Measurements from ENCODE around the gene HEATR5A.

HEATR5A gene

GRCh38 chr14:31360919-31361662, 59.3 kb downstream of the HEATR5A start:
- no peak for DNase-seq (ENCODE audit: low read depth)
- no peak overlapping the region for H3K4me3 ChIP-seq (ENCODE audit: low read depth, low read length)
- TF ChIP-seq CTCF (IDR thresholded peaks at IDR 0.05; ENCODE audit: insufficient read depth, low read depth, low read length, missing control alignments) = no peak

- no peak overlapping the region for H3K4me3 ChIP-seq (ENCODE audit: low read depth, low read length)
- no peak for TF ChIP-seq CTCF (IDR thresholded peaks at IDR 0.05; ENCODE audit: insufficient read depth, low read depth, low read length, missing control alignments)
- DNase-seq (ENCODE audit: low read depth) = no peak
Observed at GRCh38 chr14:31357279-31357678, 63.1 kb downstream of the HEATR5A start.

- no peak for DNase-seq (ENCODE audit: low read depth)
- H3K4me3 ChIP-seq (ENCODE audit: low read depth, low read length) = no peak overlapping the region
- no peak for TF ChIP-seq CTCF (IDR thresholded peaks at IDR 0.05; ENCODE audit: insufficient read depth, low read depth, low read length, missing control alignments)
Observed at GRCh38 chr14:31346097-31346496, 74.3 kb downstream of the HEATR5A start.

GRCh38 chr14:31341280-31341679, 79.1 kb downstream of the HEATR5A start:
- no peak for DNase-seq (ENCODE audit: low read depth)

GRCh38 chr14:31340297-31341063, 79.9 kb downstream of the HEATR5A start:
- DNase-seq (ENCODE audit: low read depth) = no peak
- no peak overlapping the region for H3K4me3 ChIP-seq (ENCODE audit: low read depth, low read length)
- TF ChIP-seq CTCF (IDR thresholded peaks at IDR 0.05; ENCODE audit: insufficient read depth, low read depth, low read length, missing control alignments) = no peak

More at GRCh38 chr14:31341280-31341679, 79.1 kb downstream of the HEATR5A start:
- no peak for TF ChIP-seq CTCF (IDR thresholded peaks at IDR 0.05; ENCODE audit: insufficient read depth, low read depth, low read length, missing control alignments)
- H3K4me3 ChIP-seq (ENCODE audit: low read depth, low read length) = no peak overlapping the region

- no peak overlapping the region for H3K4me3 ChIP-seq (ENCODE audit: low read depth, low read length)
- no peak for DNase-seq (ENCODE audit: low read depth)
- no peak for TF ChIP-seq CTCF (IDR thresholded peaks at IDR 0.05; ENCODE audit: insufficient read depth, low read depth, low read length, missing control alignments)
Observed at GRCh38 chr14:31339743-31340142, 80.6 kb downstream of the HEATR5A start.

All from GM12865 (cell line).